NK-92 (cell line): Measurements from ENCODE around the gene LRRFIP1.

Experiments
- DNase-seq: peaks from one replicate; lab custom pipeline; 2025; ENCODE audit not compliant: unreplicated experiment; lab: John Stamatoyannopoulos, UW

Gene LRRFIP1

DNA sequence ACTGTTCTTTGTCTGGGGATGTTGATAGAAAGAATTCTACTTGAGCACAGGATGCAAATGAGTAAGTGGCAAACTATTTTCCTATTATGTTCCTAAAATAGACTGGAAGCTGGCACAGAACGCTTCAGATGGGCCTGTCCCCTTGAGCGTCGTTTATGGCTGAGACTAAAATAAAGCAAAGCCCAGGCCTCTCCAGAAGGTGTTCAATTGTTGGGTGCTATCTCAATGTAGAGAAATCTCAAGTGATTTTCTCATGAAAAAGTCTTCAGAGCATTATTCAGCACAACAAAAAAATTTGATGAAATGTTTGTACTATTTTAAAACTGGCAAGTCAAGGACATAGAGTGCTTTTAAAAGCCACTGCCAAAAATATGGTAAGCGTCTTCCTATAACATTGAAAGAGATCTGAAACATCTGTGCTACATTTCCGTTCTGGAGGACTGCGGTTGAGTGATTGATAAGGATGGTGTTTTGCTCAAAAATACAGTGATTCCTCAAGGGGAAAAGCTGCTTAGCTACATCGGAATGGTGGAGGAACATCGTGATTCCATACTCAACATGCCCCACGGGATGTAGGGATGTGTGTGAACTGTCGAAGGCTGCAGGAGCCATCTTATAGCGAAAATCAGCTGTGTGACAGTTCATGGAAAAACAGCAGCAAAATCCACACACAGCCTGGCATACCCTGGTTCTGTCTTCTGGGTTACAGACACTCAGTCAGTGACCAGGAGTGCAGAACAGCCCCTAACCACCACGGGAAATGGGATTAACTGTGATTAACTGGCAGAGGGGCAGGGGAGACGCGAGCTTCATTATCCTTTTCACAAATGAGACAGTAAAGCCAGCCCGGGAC lies 10.4 kb upstream of the LRRFIP1 start:
- DNase-seq, result no peak

DNA sequence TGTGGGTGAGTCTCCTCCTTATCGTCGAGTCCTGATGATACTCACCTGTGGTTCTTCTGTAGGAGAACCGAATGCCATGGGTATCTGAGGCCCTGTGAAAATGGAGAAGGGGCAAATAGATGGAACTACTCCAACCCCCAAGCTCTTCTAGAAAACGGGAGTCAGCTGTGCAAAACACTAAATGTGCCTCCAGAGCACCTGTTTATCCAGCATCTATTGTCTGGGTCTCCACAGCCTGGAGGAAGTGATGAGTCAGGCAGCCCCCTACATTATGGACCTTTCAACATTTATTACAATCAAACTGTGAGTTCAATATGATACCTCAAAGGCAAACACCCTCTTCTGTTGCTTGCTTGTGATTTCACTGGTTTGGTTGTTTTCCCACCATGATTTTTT lies 9.8 kb upstream of the LRRFIP1 start:
- DNase-seq, result no peak

DNA sequence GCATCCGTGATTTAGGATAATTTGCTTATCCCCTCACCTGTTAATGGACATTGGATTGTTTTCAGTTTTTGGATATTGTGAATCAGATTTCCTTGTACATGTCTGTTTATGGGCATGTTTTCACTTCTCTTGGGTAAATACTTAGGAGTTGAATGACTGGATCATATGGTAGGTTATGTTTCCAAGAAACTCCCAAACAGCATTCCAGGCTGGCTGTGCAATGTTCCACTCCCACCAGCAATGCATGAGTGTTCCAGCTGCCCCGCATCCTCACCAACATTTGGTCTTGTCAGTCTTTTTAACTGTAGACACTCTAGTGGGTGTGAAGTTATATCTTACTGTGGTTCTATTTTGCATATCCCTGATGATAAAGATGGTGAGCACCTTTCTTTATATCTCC lies 8.9 kb upstream of the LRRFIP1 start:
- DNase-seq, result no peak

DNA sequence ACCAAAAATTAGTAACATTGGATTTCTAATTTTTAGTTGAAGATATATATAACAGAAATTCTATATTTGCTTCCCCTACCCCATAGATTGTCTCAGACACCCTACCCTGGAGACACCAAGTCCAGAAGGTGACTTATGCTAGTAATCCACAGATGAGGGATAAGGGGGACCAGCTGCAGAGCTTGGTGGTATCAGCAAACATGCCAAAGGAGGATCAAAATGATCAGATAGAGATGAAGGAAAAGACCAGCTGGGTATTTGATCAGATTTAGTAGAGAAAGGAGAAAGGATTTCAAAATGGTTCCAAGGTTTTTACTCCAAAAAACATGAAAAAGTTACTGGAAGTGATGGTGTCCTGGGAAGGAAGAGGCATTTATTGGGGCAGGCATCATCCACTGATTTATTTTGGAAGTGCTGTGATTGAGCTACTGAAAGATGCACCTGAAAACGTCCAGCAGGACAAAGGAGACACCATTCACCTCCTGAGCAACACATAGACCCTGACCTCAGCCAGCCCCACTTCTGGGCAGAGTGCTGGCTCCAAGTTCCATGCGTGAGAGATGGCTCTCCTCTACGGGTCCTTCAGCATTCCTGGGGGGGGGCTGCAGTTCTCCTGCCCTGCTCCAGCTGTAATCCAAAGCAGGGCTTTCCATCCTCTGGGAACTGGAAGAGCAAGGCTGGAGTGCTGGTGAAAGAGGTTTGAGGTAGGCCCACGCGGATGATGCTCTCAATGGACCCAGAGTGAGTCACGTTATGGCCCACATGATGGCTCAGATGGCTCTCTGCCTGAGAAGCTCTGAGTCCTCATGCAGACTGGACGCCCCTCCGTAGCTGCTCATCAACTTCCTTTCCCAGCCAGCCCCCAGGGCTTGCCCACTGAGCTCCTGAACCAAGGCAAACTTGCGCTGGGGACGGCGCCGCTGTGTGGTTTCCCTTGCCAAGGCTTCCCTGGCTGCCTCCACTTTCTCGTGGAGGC lies 3.7 kb upstream of the LRRFIP1 start:
- no peak for DNase-seq

DNA sequence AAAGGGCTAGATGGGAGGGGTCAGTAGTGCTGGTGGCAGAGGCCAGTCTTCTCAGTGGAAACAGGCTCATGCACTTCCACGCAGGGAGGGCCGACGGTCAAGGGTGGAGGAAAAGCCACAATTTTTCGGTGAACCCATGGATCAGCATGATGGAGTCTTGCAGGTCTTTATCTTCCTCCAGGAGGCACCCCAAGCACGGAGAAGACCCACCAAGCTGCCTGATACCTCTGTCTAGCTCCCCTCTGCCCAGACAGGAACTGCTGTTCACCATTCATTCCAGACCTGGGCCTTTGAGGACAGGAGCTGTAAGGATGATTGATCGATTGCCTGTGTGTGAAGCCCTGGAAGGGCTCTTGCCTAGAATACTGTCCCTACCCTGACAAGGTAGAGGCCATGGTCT lies 2.8 kb upstream of the LRRFIP1 start:
- DNase-seq, result no peak

DNA sequence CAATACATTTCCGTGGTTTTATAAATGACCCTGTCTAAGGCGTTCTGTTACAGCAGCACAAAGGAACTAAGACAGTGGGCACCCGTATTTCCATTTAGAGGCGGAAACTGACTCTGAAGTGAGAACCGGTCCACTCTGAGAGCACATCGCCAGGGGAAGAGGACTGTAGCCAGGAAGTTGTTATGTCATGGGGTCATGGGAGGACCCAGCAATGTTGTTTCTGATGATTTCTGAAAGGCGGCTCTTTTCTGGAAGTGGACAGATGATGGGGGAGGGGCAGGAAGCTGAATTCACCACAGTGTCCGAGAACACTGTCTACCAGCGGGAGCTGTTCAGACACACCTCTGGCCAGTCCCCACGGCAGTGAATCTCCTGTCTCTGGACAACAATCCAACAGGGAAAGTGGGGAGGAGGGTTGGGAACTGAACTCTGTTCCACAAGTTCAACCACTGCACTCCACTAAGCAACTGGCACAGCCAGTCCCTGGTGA lies 2.1 kb upstream of the LRRFIP1 start:
- no peak for DNase-seq

DNA sequence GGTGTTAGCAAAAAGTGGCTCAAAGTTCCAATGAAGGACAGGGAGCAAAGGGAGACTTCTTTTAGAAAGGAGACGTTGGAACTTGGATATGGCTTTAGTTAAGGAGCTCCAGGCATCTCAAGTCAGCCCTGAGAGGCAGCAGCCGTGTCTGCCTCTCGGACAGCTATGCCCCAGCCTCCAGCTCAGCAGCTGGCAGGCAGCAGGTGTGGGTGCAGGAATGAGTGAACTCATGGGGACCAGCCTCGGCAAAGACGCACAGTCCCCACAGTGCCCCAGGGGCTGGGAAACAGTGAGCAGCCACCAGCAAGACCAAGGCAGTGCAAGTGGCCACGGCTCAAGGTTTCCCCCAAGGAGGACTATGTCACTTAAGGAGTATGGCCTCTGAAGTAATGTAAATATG lies 1.6 kb upstream of the LRRFIP1 start:
- no peak for DNase-seq

DNA sequence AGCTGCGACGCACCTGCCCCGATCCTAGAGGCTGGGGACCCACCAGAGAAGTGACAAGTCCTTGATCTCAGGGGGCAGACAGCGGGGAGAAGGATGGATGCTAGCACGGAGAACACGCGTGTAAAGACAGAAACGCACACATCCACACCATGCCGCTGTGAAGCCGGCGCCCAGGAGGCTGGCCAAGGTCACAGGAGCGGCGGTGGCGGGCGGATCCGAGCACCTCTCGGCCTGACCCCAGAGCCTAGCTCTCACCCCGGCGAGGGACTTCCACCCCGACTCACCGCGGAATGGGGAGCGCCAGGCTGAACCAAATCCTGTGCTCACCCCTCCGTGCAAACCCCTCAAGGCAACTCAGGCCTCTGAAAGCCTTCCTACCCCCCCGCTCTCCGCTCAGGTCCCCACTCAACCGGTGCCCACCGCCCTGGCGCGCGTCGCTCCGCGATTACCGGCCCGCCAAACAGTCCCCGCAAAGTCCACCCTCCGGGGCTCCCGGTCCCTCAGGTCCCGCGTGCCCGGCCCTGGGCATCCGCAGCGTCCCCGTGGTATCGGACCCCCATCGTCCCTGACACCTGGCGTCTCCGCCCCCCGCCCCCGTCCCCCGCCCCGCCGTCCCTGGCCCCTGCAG lies 460 bp upstream of the LRRFIP1 start:
- DNase-seq, result no peak

DNA sequence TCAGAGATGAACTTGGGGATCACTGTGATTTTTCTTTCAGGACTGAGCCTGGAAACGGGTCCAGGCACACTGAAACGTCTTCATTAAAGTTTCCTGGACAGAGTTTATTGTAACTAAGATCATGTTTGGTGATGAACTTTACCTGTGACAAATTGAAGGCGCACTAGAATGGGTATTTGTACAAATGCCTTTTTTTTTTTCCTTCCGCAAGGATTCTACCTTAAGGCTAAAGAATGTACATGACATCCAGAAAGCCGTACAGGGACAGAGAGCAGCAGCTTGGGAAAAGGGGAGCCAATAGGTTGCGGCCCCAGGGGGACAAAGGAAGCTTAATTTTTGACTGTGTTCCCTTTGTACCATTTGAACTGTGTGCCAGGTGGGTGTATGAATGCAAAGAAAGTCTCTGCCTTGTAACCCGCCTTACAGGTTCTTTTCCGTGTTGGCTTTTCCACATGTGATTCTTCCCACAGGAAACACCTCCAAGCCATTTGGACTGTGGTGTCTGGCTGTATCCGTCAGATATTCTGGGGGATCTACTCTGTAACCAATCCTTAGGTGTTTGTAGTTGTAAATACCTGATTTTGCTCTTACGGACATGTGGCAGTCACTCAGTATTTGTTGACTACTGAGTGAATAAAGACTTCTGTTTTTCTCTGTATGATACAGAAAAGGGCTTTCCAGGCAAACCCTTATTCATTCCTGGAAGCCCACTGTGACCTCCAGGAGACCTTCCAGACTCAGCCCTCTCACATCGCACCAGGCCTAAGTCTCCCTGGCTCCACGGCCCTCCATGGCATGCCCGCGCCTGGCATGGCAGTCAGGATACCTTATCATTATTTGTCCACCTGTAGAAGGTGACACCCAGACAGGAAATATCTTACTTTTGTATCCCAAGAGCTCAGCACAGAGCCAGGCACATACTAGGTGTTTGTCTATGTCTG lies 1.1 kb downstream of the LRRFIP1 start:
- no peak for DNase-seq

DNA sequence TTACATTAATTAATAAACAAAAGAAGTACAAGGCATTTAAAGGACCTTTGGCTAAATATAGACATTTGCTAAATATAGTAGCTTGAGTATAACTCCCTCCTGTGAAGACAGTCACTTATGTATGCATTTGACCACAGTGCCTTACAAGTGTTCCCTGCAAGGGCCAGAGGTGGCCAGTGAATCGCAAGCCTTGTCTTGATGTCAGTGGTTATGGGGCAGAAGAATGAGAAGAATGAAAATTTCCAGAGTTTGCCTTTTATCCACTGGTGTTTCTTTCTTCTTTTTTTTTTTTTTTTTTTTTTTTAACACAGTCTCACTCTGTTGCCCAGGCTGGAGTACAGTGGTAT lies 1.8 kb downstream of the LRRFIP1 start:
- no peak for DNase-seq

DNA sequence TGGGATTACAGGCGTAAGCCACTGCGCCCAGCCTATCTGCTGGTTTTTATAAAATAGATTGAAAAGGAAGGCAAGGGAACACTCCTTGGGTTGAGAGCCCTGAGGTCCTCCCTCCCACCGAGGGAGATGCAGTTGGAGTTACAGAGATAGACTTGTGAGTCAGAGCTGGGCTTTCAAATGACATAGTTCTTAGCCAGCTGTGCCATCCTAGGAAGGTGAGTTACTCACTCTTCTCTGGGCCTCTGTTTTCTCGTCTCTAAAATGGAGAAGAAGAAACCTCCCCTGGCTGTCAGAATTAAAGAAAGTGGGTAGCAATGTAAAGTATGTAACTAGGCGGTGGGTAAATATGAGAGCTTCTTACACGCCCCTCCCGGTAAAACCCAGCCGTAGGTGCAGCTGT lies 2.4 kb downstream of the LRRFIP1 start:
- no peak for DNase-seq

DNA sequence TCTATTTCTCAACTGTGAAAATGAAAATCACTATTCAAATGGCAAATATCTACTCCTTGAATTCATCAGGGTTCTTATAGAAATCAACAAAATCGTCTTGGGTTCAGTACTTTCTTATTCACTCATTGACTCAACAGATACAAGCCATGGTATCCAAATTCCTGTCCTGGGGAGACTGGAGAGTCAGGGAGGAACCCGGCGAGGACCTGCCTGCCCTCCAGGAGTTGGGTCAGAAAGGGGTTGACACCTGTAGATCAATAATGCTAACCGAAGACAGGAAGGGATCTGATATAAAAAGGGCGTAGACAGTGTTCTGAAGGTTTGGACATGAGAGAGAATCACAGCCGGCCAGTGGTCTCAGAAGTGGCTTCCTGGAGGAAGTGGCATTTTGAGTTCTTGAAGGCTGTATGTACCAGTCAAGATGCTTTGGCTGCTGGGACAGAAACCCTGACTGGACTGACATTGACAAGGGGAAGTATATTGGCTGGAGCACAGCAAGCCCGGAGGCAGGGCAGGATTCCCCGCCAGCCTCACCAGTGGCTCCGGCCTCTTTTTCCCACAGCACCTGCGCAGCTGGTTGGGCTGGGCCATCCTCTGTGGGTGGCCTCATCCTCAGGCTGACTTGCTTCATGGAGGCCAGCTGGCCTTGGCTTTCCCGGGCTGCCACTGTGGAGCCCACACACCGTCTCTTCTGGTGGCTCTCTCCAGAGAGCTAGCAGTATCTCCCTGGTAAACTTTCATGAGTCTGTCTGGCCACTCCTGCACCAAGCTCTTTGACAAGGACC lies 3.0 kb downstream of the LRRFIP1 start:
- DNase-seq, result no peak

DNA sequence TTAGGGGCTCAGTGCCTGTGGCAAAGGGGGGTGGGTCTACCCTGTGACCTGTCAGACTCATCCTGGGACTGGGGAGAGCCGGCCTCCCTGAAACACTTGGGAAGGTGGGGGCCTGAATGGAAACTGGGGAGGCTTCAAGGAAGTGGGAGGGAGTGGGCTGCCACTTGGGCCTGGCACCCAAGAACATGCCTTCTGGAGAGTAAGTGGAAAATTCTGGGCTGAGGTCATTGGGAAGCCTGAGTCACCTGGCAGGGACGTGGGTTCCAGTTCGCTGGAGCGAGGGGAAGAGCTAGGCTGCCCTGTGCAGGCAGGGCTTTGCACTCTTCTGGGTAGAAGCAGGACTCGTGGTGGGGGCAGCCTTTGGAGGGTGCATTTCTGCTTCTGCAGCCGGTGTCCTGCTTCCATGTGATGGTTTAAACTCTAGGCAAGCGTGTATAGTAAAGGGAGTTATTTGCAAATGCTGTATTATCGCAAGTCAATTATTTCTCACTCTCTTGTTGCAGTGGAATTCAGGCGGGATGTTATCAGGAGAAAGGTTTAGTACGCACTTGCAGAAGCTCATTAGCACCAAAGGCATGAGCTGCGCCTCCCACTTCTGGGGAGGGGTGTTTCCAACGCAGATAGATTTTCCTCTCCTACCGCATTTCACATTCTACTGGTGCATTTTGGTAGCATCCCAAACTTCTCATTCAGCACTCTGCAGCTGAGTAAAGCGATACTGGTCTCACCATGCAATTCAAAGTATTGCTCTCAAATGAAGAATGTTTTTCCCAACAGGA lies 3.8 kb downstream of the LRRFIP1 start:
- DNase-seq, result no peak

DNA sequence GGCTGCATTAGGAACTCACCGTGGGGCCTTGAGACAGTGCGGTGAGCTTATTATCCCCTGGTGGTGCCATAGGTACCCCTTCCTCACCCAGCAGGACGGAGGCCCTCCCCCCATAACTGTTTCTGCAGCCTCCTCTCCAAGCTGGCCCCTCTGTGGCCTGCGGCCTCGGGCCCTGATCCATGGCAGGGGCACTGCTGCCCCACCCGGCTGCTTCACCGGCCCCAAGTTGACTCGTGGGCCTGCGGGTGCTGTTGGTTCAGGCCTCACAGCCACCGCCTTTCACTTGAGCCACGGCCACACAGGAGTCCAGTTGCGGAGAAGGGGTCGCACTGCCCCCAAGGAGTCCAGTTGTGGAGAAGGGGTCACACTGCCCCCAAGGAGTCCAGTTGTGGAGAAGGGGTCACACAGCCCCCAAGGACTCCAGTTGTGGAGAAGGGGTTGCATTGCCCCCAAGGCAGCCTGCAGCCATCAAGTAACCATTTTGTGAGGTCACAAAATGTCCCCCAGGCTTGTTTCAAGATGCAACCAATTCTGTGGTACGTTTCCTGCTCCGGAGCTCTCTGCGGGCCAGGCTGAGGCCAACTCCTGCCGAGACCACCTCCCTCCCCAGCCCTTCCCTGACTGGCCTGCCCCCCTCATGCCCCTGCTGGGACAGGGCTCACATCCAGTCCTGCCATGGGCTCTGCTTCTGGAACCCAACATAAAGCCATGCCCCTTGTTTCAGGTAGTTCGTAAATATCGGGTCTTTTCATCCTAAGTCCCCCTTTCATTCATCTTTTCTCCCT lies 4.6 kb downstream of the LRRFIP1 start:
- no peak for DNase-seq

DNA sequence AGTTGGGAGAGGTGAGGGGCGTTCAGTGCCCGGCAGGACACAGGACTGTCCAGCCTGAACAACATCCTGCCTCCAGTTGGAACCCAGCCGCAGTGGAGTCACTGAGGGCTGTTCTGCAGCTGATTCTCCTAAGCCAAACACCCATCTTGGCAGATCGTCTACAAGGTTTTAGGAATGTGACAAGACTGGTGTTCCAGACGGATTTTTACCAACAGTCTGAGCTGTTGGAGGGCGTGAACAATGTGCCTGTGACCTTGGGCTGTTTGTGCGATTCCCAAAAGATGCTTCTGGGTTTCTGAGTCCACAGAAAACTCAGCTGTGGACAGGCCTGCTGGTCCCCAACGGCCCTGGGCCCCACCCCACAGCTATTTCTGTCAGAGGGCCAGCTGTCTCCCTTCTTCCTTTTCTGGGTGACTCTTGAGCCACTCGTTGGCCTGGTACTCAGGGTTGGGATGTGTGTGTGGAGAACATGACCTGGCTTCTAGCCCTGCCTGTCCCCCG lies 5.7 kb downstream of the LRRFIP1 start:
- DNase-seq, result no peak

DNA sequence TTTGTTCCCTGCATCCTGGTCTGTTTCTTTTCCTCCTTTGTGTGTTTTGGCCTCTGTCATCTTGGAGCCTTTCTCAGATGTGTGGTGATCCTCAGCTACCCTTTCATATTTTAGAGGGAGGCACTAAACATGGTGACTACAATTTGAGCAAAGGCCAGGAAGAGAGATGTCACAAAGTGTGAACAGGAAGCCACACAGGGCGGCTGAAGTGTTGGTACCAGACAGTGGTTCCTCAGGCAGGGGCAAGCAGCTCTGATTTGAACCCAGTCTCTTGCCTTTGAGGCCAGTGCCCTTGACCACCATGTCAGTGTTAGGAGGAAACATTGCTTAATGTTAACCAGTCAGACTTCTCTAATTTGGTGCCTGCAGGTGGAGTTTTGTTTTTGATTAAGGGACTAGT lies 9.2 kb downstream of the LRRFIP1 start:
- DNase-seq, result no peak

DNA sequence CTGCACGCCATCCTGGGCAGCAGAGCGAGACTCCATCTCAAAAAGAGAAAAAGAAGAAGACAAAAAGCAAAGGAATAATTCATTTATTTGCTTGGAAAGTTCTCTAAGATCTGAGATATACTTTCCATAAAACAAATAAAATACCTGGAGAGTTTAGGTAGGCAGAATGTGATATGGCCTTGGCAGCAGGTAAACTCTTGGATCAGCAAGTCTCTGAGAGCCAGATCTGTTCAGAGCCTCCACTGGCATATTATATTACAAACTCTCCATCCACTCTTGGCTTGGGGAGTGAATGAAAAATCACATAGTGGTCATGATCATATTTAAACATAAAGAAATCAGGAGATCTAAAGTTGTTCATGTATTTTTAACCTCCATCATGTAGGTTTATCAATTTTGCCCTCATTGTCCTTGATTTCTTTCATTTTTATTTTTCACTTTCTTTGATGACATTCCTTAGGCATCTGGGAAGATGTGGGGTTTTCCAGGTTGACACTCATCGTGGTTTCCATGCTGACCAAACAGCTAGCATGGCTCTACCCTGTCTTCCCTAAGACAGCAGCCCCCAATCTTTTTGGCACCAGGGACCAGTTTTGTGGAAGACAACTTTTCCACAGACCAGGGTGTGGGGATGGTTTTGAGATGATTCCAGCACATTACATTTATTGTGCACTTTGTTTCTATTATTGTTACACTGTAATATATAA lies 10.2 kb downstream of the LRRFIP1 start:
- no peak for DNase-seq
